NOMO-1 treated with DMSO at 0.1 percent for 48 hours (cell line): ENCODE results near the gene LRRC2.
A peak's percentile ranks its signal among the peaks of the same experiment; 100 is the strongest.
"Not testable (repeated sequence)": the region's sequence is repeated elsewhere in the genome, so short reads cannot be mapped to it uniquely, and the experiment has no call there.

Experiments used
- DNase-seq: peaks from one replicate; lab custom pipeline; 2025; ENCODE audit not compliant: unreplicated experiment; lab: John Stamatoyannopoulos, UW

The LRRC2 gene, protein sequence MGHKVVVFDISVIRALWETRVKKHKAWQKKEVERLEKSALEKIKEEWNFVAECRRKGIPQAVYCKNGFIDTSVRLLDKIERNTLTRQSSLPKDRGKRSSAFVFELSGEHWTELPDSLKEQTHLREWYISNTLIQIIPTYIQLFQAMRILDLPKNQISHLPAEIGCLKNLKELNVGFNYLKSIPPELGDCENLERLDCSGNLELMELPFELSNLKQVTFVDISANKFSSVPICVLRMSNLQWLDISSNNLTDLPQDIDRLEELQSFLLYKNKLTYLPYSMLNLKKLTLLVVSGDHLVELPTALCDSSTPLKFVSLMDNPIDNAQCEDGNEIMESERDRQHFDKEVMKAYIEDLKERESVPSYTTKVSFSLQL

DNA sequence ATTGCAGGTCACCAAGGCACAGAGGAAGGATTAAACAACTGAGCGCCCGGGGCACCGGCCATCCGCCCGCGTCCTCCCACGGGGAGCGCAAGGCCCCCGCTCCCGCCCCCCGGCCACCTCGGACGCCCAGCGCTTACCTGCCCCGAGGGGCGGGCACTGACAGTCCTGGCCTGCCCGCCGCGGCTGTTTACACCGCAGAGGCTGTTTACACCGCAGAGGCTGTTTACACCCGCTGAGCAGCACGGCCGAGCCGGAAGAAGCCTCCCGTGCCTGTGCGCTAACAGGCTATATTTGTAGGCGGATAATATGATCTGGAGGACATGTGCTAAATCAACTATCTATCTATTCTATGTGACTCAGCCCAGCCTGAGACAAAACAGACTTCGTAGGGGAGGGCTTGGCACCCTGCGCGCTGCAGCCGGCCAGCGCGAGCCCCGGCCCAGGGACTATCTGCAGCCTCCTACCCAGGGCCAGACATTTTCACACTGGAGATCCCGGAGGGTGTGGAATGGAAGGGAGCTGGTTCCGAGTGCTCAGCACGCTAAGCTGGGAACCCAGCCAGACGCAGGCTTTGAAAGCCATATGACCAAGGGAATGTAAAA is at the start of gene LRRC2:
TSS of gene LRRC2 (minus strand) at position 263 of the 602 bp plus-strand sequence. CDS start 14,711 bp downstream, outside the sequence.
- DNase-seq = no peak

GRCh38 chr3:46615050-46615775 is 49.1 kb upstream of the LRRC2 start:
- no peak for DNase-seq

- DNase-seq = no peak
Observed at GRCh38 chr3:46614431-46614830, 48.3 kb upstream of the LRRC2 start.

DNA sequence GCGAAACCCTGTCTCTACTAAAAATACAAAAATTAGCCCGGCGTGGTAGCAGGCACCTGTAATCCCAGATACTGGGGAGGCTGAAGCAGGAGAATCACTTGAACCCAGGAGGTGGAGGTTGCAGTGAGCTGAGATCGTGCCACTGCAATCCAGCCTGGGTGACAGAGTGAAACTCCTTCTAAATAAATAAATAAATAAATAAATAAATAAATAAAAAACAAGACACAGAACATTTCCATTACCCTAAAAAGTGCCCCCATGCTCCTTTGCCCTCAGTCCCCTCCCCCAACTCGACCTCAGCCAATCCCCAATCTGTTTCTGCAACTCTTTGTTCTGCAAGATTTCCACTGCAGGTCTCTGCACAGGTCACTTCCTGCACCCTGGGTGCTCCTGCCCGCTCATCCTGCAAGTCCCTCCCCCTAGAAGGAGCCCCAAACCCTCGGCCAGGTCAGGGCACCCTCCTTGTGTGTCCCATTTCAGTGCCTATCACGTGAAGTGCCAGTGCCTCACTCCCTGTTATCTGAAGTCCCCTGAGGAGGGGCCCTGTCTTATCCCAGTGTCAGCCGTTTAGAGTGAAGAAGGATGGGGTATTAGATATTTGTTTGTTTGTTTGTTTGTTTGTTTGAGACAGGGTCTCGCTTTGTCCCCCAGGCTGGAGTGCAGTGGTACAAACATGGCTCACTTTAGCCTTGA is 47.4 kb upstream of the LRRC2 start:
- DNase-seq = no peak

- DNase-seq = no peak
Observed at GRCh38 chr3:46612324-46612723, 46.2 kb upstream of the LRRC2 start, which contains the start of gene FAM240A. Gene FAM240A (plus strand): TSS chr3:46612525. CDS start chr3:46612684, 159 bp downstream.

- DNase-seq = no peak
Observed at GRCh38 chr3:46609944-46610722, 44.0 kb upstream of the LRRC2 start.

GRCh38 chr3:46609212-46609721 is 43.2 kb upstream of the LRRC2 start:
- no peak for DNase-seq

GRCh38 chr3:46607603-46608028 is 41.5 kb upstream of the LRRC2 start:
- no peak for DNase-seq

DNA sequence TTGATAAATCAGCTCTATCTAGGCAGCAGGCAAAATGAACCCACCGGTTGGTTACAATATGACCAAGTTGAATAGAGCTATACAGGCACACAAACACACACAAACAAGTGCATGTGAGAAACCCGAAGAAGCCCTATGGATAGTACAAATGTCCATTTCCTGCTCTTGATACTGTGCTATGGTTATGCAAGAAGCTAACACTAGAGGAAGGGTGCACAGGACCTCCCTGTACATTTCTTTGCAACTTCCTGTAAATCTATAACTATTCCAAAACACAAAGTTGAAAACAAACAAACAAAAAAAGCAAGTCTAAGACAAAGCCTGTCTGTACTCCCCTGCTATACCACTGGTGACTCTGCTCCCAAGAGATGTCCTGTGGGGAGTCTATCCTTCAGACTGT is 38.0 kb upstream of the LRRC2 start:
- peak; percentile 24 for DNase-seq

DNA sequence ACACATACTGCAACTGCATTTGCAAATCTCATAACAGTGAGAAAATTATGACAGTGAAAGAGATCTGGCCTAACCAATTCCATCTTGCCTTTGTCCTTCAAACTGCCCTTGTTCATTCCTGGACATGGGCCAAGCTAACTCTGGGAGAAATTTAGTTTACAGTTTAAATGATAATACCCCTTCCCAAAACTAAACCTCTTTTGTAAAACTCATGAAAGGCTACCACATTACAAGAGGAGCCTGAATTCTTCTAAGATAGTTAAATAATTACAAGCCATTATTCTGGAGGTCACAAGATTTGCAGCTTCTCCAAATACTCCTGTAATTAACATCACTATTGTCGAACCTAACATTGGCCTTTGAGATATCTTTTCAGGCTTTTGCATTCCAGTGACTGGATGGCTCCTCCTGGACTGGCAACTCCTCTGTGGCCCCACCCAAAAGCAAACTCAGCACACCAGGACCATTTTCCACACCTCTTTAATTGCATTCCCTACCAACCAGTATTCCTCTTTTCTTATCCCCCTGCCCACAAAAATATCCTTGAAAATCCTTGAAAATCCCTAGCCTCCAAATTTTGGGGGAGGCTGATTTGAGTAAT is 37.4 kb upstream of the LRRC2 start:
- no peak for DNase-seq

GRCh38 chr3:46599590-46599989 is 33.5 kb upstream of the LRRC2 start:
- DNase-seq = no peak

GRCh38 chr3:46595819-46596314 is 29.8 kb upstream of the LRRC2 start:
- no peak for DNase-seq

GRCh38 chr3:46594723-46595122 is 28.6 kb upstream of the LRRC2 start:
- DNase-seq = no peak

GRCh38 chr3:46593979-46594378 is 27.9 kb upstream of the LRRC2 start:
- no peak for DNase-seq

DNA sequence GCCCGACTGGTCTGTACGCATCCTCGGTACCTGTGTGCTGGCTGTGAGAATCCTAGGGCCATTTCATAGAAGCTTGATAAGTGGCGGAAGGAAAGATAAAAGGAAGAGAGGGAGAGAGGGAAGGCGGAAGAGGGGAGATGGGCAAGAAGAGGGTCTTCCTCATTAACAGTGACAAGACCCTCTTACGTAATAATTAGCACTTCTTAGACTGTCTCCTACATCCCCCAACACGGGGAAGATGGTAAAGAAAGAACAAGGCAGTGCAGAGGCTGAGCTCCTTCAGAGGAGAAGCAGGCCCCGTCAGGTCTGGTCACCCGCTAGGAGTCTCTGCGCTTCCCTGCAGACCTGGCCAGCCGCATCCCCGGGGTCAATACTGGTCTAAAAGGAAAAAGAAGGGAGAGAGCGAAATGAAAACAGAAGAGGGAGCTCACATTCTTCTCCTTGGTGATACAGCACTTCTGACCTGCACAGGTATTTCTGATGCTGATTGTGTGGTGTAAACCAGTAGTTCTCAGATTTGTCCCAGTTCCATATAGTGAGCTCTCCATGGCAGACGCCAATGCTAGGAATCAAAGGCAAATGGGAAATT is 27.3 kb upstream of the LRRC2 start:
- DNase-seq = no peak

DNA sequence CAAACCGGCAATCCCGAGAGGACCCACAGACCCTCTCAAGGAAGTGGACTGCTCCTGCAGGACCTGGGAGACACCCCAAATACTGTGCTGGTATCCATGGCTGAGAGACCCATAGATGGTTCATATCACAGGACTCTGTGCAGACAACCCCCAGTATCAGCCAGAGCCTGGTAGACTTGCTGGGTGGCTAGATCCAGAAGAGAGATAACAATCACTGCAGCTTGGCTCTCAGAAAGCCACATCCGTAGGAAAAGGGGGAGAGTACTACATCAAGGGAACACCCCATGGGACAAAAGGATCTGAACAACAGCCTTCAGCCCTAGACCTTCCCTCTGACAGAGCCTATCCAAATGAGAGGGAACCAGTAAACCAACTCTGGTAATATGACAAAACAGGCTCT is 21.2 kb upstream of the LRRC2 start:
- DNase-seq = not testable (repeated sequence)

GRCh38 chr3:46586738-46587246 is 20.7 kb upstream of the LRRC2 start:
- DNase-seq = no peak

DNA sequence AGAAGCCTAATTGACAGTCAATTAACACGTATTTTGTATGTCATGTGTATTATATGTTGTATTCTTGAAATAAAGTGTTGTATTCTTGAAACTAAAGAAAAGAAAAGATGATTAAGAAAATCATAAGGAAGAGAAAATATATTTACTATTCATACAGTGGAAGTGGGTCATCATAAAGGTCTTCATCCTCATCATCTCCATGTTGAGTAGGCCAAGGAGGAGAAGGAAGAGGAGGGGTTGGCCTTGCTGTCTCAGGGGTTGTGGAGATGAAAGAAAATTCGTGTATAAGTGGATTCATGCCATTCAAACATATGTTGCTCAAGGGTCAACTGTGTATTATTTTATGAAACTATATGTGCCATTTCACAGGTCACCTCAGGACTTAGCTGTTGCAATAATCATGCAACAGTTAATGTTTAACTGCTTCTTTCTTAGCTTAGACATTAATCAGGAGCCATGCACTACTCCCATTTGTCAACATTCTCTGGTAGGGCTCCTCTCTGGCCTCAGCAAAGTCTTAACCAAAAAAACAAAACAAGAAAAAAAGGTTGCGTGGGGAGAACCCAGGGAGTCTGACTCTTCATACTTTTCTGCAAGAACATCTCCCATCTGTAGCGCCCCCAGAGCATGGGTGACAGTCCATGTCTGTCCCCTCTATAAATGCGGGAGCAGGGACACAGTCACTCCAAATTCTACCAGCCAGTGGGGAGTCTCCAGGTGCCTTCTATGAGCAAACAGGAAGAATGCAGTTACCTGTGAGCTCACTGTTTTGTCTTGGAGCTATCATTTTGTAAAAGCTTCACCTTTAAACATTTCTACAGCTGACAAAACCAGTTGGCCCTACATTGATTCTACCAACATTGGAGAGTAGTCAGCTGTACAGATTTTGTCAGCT is 19.9 kb upstream of the LRRC2 start:
- no peak for DNase-seq
